DND-41 (cell line): Measurements from ENCODE around the gene EIF2S2.

ENCODE experiments used
- EZH2 ChIP-seq: IDR thresholded peaks from 3 replicates; pipeline ENCODE4 v1.6.1; 2012; ENCODE audit warnings: borderline replicate concordance, low read depth, mild to moderate bottlenecking, moderate library complexity, low read length, inconsistent platforms; ENCODE audit not compliant: severe bottlenecking
- TF ChIP-seq, protein P1 (sequence below): IDR thresholded peaks from 2 replicates; pipeline ENCODE4 v1.5.1; 2012; ENCODE audit warnings: borderline replicate concordance, low read length, moderate library complexity, mild to moderate bottlenecking; ENCODE audit not compliant: poor library complexity, severe bottlenecking; ENCODE audit errors: extremely low read depth

GRCh38 chr20:34069341-34070078, 42.5 kb downstream of the EIF2S2 start:
- TF ChIP-seq, protein P1, sequence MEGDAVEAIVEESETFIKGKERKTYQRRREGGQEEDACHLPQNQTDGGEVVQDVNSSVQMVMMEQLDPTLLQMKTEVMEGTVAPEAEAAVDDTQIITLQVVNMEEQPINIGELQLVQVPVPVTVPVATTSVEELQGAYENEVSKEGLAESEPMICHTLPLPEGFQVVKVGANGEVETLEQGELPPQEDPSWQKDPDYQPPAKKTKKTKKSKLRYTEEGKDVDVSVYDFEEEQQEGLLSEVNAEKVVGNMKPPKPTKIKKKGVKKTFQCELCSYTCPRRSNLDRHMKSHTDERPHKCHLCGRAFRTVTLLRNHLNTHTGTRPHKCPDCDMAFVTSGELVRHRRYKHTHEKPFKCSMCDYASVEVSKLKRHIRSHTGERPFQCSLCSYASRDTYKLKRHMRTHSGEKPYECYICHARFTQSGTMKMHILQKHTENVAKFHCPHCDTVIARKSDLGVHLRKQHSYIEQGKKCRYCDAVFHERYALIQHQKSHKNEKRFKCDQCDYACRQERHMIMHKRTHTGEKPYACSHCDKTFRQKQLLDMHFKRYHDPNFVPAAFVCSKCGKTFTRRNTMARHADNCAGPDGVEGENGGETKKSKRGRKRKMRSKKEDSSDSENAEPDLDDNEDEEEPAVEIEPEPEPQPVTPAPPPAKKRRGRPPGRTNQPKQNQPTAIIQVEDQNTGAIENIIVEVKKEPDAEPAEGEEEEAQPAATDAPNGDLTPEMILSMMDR = peak; percentile 88
- no peak for TF ChIP-seq EZH2
